Renal pelvis (tissue), 12 donors: Measurements from ENCODE around the gene OR51E2. TPM values are rescaled to one million over a fixed set of nuclear protein-coding genes. Genes with fewer than 3 reads are reported as not detected.
"Not testable (repeated sequence)": the region's sequence is repeated elsewhere in the genome, so short reads cannot be mapped to it uniquely, and the experiment has no call there.

Experiments used
- DNase-seq: peaks from one replicate; pipeline ENCODE4 v3.0.0-alpha.2; 2013
- long read RNA-seq, 16 experiments: transcript quantifications; one replicate each; lab custom pipeline, GENCODE V29; 2026
- polyA plus RNA-seq, 3 donors: library from polyadenylated mRNA; unstranded; fragments of 120-200 nt; gene quantifications; one replicate each; pipeline ENCODE4 v1.2.1, GENCODE V29; 2013; ENCODE audit not compliant: insufficient read length in 3 of 3

The OR51E2 gene, protein sequence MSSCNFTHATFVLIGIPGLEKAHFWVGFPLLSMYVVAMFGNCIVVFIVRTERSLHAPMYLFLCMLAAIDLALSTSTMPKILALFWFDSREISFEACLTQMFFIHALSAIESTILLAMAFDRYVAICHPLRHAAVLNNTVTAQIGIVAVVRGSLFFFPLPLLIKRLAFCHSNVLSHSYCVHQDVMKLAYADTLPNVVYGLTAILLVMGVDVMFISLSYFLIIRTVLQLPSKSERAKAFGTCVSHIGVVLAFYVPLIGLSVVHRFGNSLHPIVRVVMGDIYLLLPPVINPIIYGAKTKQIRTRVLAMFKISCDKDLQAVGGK
- polyA plus RNA-seq: under 1 TPM; 0.65 to 0.88 (median 0.84) TPM
- long read RNA-seq, donor 1, partial matches to known transcripts: 0 of 1 reads
- long read RNA-seq, donor 1, other reads (novel, unspliced or antisense): 0 of 1 reads
- long read RNA-seq, donor 2: 0 reads
- long read RNA-seq, donor 3: 0 reads
- long read RNA-seq, donor 4: 0 reads
- long read RNA-seq, donor 5: 0 reads
- long read RNA-seq, donor 6, partial matches to known transcripts: 0 of 1 reads
- long read RNA-seq, donor 6, other reads (novel, unspliced or antisense): 0 of 1 reads
- long read RNA-seq, donor 7: 0 reads
- long read RNA-seq, donor 8: 0 reads
- long read RNA-seq, donor 9: 0 reads
- long read RNA-seq, donor 10, partial matches to known transcripts: 0 of 1 reads
- long read RNA-seq, donor 10, other reads (novel, unspliced or antisense): 0 of 1 reads
- long read RNA-seq, donor 11: 0 reads
- long read RNA-seq, donor 12: 0 reads
- long read RNA-seq, donor 13: 0 reads
- long read RNA-seq, donor 14: 0 reads
- long read RNA-seq, donor 15: 0 reads
- long read RNA-seq, donor 16: 0 reads

DNA sequence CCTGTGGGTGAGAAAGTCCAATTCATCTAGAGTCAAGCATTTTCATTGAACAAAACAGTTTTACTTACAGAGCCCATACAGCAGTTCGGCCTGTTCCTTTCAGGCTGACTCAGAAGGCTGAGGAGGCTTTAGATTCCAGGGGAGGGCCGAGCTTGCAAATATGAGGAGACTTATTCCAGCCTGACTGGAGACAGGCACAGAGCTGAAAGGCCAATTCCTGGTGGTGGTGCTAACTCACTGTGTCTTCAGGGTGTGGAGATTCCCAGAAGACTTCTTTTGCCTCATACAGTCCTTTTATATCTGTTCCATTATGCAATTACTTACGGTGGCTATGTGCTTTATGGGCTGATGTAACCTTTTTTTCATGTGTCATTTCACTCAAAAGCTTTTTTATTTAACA, at the start of gene OR51E2:
Gene OR51E2 (minus strand): TSS at position 269 of the 400 bp plus-strand sequence. CDS start 15,142 bp downstream, outside the sequence.
- no peak for DNase-seq

DNA sequence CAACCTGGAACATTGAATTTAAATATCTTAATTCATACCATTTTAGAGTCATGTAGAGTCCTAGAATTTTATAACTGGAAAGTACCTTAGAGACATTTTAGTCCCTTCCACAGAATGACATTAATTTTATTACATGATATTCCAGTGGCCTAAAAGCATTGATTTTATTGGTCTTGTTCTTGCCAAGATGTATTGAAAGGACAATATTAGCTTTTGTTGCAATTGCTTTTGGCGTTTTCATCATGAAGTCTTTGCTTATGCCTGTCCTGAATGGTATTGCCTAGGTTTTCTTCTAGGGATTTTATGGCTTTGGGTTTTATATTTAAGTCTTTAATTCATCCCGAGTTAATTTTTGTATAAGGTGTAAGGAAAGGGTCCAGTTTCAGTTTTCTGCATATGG, 43.1 kb upstream of the OR51E2 start:
- DNase-seq: no peak

- DNase-seq: no peak
These were observed 29.5 kb upstream of the OR51E2 start for GRCh38 chr11:4727171-4727570.

DNA sequence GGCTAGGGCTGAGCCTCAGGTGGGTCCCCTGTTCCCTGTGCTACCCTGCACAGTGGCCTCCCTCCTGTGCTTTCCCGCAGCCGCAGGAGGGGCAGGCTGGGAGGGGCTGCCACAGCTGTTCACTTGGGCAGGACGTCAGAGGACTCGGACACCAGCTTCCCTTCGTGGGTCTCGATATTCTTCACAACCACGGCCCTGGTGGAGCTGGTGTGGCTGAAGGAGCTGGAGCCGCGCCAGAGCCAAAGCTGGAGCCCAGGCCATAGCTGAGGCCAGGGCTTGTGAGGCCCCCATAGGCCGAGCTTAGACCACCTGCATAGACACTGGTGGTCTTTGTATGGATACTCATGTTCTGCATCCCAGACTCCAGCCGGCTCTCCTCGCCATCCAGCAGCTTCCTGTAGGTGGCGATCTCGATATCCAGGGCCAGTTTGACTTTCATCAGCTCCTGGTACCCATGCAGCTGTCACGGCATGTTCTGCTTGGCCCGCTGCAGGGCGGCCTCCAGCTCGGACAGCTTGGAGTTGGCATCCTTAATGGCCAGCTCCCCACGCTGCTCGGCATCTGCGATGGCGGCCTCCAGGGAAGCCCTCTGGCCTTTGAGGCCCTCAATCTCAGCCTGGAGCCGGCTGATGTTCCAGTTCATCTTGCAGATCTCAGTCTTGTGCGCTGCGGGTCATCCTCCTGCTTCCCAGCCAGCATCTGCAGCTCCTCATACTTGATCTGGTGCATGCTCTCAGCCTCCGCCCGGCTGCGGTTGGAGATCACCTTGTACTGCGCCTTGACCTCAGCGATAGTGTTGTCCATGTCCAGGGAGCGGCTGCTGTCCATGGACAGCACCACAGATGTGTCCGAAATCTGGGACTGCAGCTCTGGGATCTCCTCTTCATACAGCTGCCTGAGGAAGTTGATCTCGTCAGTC, 25.2 kb upstream of the OR51E2 start:
- DNase-seq: not testable (repeated sequence)

DNA sequence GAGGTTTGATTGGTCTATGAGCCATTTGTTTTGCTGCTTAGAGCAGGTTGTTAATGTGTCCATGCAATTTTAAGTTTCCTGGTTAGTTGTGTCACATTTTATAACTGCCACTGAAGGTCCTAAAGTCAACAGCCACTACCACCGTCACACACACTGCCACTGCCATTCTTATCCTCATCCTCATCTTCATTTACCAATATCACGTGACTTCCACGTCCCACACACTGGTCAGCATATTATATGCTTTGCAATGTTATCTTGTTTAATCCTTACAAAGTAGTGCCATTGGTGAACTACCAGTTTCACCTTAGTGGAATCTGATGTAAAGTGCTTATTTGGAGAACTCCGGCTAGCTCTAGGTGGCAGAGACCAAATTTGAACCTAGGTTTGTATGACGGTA, 16.6 kb upstream of the OR51E2 start:
- no peak for DNase-seq

GRCh38 chr11:4713241-4713640, 15.6 kb upstream of the OR51E2 start:
- DNase-seq: peak; percentile 30

DNA sequence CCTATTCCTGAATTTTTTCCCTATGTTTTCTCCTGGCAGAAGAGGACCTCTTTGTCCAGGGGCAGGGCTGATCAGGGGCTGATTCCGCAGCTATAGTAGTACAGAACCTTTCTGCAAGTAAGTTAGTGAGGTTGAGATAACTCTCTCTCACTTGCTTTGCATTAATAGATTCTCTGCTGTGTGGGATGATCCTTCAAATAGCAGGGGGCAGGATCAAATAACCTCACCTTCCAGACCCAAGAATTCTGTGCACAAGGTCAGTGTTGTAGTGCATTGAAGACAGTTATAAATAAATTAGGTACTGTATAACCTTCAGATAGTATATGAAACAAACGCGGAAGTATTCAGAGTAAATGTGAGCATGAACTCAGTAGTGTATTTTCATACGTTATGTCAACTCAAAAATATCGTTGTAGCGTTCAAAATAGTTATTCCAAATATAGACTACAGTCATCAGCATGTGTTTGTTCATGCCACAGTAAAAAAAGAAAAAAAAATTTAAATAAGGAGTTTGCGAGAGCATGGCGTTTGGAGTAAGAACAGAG, 7.2 kb upstream of the OR51E2 start:
- peak; percentile 35 for DNase-seq

DNA sequence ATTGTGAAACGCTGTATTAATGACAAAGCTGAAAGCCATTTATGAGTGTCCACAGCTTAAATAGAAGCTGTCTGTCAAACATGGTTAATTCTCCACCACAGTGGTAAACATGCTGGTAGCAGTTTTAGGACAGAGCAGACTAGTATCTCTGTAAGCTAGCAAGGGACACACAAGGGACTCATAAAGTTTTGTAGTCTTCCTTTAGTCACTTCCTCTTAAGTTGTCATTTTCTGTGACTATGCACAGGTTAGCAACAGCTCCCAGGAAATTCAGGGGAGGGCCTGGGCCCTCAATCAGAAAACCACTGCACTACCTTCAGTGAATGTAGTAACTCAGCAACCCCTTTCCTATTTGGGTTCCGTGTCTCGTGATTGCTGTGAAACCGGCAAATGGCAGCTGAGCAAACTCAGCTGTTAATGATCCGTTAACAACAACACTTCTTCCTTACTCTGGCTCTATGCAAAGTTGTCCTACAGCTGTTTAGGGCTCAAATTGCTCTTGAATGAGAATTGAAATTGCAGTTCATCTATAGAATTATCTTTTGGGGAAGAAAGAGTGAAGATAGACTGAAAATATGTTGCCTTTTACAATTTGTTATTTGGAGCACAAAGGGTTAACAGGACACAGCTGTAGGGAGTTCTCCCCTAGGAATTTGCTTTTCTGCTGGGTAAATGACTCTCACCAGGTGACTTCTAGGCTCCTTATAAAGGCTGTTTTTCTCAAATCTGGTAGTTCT, 6.6 kb upstream of the OR51E2 start, which contains the start of gene MMP26:
Gene MMP26 (plus strand): TSS at position 731 of the 736 bp plus-strand sequence.
- DNase-seq: peak; percentile 81

- no peak for DNase-seq
These were observed 2.8 kb upstream of the OR51E2 start for GRCh38 chr11:4700436-4700820.

GRCh38 chr11:4699697-4700435, 2.2 kb upstream of the OR51E2 start:
- DNase-seq: no peak

- no peak for DNase-seq
These were observed 2.2 kb downstream of the OR51E2 start for GRCh38 chr11:4695442-4695841.

DNA sequence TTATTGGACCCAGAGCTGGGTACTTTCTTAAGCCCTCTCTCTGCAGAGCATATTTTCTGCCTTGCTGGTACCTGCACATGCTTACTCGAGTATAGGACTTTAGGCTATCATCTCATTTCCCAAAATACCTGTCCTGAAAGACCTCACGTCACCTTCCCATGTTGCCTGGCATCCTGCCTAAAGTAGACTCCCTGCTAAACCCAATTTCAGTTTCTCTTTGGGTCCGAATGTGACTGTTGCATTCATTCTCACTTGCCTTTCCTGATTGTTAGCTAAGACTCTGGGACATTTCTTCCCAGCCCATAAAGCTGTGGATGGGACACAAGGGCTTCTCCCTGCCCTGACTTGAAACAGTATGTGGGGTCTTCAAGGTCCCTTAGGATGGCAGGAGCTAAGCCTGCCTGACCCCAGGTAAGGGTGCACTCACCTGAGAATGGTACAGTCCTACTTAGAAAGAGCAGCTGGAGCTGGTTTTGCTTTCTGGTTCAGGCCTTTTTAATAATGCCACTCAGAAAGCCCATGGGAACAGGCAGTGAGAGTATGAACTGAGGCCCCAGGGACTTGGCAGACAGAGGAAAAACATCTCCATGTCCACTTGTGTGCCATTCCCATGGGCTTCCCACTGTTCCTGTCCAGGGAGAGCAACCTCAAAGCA, 12.9 kb downstream of the OR51E2 start:
- no peak for DNase-seq

DNA sequence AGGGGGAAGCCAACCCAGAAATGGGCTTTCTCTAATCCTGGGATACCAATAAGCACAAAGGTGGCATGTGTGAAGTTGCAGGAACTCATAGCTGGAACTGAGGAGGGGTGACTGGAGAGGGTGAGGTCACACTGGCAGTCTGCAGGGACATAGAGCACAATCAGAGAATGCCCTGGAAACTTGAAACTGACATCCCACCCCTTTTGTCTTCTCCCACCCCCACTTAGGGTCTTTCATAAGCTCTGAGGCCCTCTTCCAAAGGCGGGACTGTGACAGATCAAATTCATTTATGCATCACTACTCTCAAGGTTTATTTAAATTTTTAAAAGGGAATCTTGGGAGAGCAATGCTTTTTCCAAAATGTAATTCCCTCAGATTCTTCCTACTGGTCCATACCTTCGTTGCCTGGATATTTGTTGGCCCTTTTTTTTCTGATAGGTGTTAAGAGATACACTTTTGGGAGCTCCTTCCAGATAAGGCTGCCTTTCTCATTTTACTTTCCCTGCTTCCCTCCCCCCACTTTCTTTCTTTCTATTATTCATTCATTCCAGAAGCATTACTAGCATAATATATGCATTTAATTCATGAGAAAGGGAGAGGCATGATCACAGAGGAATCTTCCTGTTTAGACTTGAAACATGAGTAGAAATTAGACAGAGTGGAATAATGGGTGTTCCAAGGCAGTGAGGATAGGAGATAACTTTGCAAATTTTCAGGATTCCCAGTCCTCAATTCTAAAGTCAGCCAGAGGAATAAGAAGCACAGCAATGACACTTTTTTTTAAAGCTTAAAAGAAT, 14.8 kb downstream of the OR51E2 start:
- no peak for DNase-seq

GRCh38 chr11:4680341-4680740, 17.3 kb downstream of the OR51E2 start:
- DNase-seq: peak; percentile 39

DNA sequence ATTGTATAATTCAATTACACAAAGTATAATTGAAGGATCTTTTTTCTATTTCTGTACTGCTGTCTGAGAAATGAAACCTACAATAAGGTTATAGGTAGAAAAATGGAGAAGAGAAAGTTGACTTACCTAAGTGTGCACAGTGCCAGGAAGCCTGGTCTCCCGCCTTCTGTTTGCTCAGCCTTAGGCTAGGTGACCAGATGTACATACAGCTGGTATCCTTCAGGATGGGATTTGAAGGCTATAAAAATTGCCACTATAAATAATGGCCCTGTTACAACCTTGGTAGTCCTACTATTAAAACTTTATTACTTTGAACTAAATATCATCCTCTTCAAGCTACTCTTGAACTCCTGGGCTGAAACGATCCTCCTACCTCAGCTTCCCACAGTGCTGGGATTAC, 19.7 kb downstream of the OR51E2 start:
- peak; percentile 69 for DNase-seq

GRCh38 chr11:4673781-4674180, 23.9 kb downstream of the OR51E2 start:
- no peak for DNase-seq

DNA sequence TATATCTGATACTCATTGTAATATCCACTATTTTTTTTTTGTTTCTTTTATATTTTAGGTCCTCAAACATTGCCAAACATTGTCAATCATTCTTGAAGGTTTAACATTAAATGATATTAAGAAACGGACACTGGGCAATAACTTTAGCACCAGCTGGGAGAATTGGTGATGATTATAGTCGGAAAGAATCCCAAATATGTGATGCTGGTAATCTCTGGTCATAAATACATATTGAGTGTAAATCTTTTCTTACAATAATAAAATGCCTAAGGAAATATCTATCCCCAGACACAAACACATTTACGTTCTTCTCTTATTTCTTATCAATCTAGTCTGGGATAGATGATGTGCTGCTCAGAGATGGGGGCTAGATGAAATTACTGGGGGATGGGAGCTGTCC, 25.2 kb downstream of the OR51E2 start:
- no peak for DNase-seq

GRCh38 chr11:4671741-4672140, 25.9 kb downstream of the OR51E2 start:
- DNase-seq: no peak

GRCh38 chr11:4665424-4665823, 32.2 kb downstream of the OR51E2 start:
- DNase-seq: no peak
